ENCODE measurements around the gene LNX2. TPM values are rescaled to one million over a fixed set of nuclear protein-coding genes. Genes with fewer than 3 reads are reported as not detected.

The LNX2 gene
- total RNA-seq, 1 donor from 2014 or later: 29.7 TPM

DNA sequence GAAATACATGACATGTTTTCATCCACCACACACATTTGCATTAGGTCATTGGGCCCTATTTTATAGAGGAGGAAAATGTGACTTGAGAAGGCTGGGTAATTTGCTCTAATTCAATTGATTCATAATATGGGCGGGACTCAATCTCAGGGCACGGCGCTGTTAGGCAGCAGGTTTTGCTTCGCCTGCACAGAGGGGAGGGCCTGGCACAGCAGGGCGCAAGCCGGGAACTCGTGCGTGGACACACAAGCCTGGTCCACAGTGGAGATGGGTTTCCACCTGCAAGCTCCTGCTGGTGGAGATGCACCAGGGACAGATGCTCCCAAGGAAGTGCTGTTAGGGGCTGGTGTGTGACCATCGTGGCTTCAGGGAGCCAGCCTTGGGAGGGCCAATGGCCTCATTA is 111.5 kb downstream of the LNX2 start:
- Histone ChIP-seq H3K36me3 (no peaks in the 10 kb centered on the region), H3K4me1 (no peaks in the 10 kb centered on the region), H3K9me3 (no peaks in the 10 kb centered on the region), H3K27ac (no peak overlapping the region), H3K4me3 (no peak overlapping the region), H3K27me3 (ENCODE audit: low read depth) (peaks cover 4% of the 10 kb centered on the region)
- DNase-seq (no peak), ATAC-seq (no peak)
- no peak for TF ChIP-seq CTCF (IDR thresholded peaks at IDR 0.05)
- intact Hi-C loops (cut with DNase I): no loop called here

- no peak for ATAC-seq
- TF ChIP-seq CTCF (IDR thresholded peaks at IDR 0.05): no peak
- Histone ChIP-seq H3K4me1 (no peaks in the 10 kb centered on the region), H3K27me3 (ENCODE audit: low read depth) (peaks cover 3% of the 10 kb centered on the region), H3K27ac (no peak overlapping the region), H3K9me3 (no peaks in the 10 kb centered on the region), H3K4me3 (no peak overlapping the region), H3K36me3 (no peaks in the 10 kb centered on the region)
- DNase-seq: no peak
- intact Hi-C loops (cut with DNase I): no loop called here
Measured at GRCh38 chr13:27505792-27506191, 114.5 kb downstream of the LNX2 start.

DNA sequence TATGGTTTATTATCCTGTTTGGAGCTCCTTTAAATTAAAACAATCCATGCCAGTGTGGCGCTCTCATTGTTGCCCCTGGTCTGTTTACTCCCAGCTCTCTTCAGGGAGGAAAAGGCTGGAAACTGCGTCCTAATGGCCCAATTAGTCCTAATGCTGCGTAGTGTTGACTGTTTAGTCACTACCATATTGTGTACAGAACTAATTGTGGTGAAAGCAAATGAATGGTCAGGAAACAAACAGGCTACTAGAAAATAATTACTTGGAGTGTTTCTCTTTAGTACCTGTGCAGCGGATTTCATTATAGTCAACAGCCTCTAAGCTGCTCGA is 115.5 kb downstream of the LNX2 start:
- Histone ChIP-seq H3K9me3 (no peaks in the 10 kb centered on the region), H3K36me3 (no peaks in the 10 kb centered on the region), H3K27me3 (ENCODE audit: low read depth) (peaks cover 3% of the 10 kb centered on the region), H3K4me3 (no peak overlapping the region), H3K4me1 (no peaks in the 10 kb centered on the region), H3K27ac (no peak overlapping the region)
- ATAC-seq (no peak), DNase-seq (no peak)
- intact Hi-C loops (cut with DNase I): no loop called here
- TF ChIP-seq CTCF (IDR thresholded peaks at IDR 0.05): no peak

DNA sequence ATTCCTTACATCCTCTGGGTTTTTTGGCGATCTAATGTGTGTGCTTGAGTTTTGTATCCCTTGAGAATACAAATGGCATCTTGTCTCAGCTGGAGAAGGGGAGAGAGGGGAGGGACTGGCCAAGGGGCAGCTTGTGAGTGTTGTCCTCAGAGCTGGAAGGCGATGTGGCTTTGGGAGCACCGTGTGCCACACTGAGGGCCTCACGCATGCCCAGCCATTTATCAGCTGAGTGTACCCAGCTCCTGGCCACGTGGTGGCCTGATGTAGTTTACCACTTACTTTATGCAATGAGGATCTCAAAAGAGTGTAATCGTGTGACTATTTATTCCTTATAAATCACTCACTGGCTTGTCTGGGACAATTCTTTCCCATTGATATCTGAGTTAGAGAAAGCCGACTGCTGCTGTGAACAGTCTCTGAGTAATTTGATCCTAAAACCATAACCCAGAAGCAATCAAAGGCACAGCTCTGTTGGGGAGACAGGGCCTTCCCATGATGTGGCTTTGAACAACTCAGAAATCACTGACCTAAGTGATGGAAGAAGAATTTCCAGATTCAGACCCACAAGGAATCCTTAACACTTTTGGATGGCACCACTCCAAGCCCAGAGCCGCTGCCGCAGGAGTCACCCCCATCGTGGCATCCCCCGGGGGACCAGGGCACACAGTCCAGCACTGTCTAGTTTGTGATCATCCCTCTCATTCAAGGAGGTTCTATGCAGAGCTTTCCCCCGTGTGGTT is 116.0 kb downstream of the LNX2 start:
- H3K4me3 ChIP-seq: no peak overlapping the region
- H3K27me3 ChIP-seq (ENCODE audit: low read depth): peaks cover 3% of the 10 kb centered on the region
- no peak for TF ChIP-seq CTCF (IDR thresholded peaks at IDR 0.05)
- no peak for ATAC-seq
- H3K27ac ChIP-seq: no peak overlapping the region
- no peaks in the 10 kb centered on the region for H3K36me3 ChIP-seq
- no peak for DNase-seq
- H3K9me3 ChIP-seq: no peaks in the 10 kb centered on the region
- intact Hi-C loops (cut with DNase I): no loop called here
- no peaks in the 10 kb centered on the region for H3K4me1 ChIP-seq

DNA sequence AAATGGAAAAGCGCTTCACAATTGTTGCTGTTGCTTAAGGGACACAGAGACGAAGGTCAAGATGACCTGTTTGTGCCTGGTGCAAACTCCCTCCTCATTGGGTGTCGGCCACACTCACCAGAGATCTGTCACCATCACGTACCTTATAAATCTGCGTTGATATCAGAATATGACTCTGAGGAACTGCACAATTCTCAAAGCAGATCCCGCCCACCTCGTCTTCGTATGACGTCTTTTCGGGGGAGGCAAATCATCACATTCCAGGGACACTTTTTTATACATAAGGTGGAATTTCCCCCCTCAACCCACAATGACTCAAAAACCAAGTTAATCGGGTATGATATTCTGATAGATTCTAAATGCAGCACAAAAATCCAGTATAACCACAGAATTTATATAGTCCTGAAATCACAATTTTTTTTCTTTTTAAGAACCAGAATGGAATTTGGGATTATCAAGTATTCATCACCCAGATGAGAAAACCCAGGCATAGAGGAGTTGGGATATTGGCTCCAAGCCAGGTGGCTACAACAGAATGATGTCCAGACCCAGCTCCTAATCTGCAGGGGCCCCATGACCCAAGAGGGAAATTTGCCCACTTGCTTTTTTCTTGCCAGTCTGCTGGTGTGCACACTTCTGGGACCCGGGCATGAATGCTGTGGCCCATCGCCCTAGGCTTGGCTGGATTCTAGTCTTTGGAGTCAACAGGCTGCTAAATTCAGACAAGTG is 119.4 kb downstream of the LNX2 start:
- no peak overlapping the region for H3K4me3 ChIP-seq
- intact Hi-C loops (cut with DNase I): no loop called here
- no peaks in the 10 kb centered on the region for H3K9me3 ChIP-seq
- H3K27ac ChIP-seq: no peak overlapping the region
- TF ChIP-seq CTCF (IDR thresholded peaks at IDR 0.05): no peak
- ATAC-seq (no peak), DNase-seq (no peak)
- H3K27me3 ChIP-seq (ENCODE audit: low read depth): peaks cover 3% of the 10 kb centered on the region
- no peaks in the 10 kb centered on the region for H3K4me1 ChIP-seq
- H3K36me3 ChIP-seq: no peaks in the 10 kb centered on the region
